ENCODE measurements around the gene SLC30A4. TPM values are rescaled to one million over a fixed set of nuclear protein-coding genes. Genes with fewer than 3 reads are reported as not detected.

Gene SLC30A4
- total and polyA plus RNA-seq, 2 donors (not counting 1 experiment from before 2014, with no cell fraction given), result 6.7 to 9.1 TPM

DNA sequence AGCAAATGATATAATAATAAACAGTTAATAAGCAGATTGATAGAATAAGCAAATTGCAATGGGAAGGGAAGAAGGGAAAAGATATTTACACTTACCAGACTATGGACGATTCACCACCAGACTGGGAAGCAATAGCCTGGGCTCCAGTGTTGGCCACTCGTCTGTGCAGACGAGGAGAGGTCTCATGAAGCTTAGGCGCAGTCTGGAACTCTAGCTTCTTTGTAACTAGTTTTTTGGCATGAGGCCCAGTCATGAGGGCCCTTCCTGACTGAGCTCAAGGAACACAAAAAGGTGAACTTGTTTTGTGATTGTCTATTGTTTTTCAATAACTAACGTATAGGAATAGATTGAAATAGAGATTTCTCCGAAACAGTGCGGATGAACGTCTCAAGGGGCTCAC lies 80.9 kb downstream of the SLC30A4 start:
- DNase-seq (no peak), ATAC-seq (ENCODE audit: low read depth) (no peak)
- H3K9me3 Mint-ChIP-seq (ENCODE audit: insufficient read depth), result no peaks in the 10 kb centered on the region
- H3K27me3 ChIP-seq (replicated peaks in 1 of 4; ENCODE audit: control extremely low read depth in 1 of 4, control insufficient read depth in 3 of 4, insufficient read depth in 4 of 4, low read length in 3 of 4), result peaks cover 0 to 6% (median 0%) of the 10 kb centered on the region in 4 experiments
- H4K20me1 ChIP-seq (ENCODE audit: control insufficient read depth, insufficient read depth, low read length, poor library complexity, severe bottlenecking), result no peaks in the 10 kb centered on the region
- CTCF ChIA-PET, result interaction anchor here (0.8 to 3.1 kb wide), 3 partner anchors 9 to 302 kb away, joined by 3 to 15 read pairs (median 3); no protein-coding TSS in a partner anchor
- POLR2A ChIA-PET, result no interaction called here
- no peaks in the 10 kb centered on the region for H3K79me2 ChIP-seq (ENCODE audit: control insufficient read depth, insufficient read depth, low read length)
- TF ChIP-seq, protein P1, sequence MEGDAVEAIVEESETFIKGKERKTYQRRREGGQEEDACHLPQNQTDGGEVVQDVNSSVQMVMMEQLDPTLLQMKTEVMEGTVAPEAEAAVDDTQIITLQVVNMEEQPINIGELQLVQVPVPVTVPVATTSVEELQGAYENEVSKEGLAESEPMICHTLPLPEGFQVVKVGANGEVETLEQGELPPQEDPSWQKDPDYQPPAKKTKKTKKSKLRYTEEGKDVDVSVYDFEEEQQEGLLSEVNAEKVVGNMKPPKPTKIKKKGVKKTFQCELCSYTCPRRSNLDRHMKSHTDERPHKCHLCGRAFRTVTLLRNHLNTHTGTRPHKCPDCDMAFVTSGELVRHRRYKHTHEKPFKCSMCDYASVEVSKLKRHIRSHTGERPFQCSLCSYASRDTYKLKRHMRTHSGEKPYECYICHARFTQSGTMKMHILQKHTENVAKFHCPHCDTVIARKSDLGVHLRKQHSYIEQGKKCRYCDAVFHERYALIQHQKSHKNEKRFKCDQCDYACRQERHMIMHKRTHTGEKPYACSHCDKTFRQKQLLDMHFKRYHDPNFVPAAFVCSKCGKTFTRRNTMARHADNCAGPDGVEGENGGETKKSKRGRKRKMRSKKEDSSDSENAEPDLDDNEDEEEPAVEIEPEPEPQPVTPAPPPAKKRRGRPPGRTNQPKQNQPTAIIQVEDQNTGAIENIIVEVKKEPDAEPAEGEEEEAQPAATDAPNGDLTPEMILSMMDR (IDR thresholded peaks at IDR 0.05), result no peak
- no peak for TF ChIP-seq EZH2 (IDR thresholded peaks at IDR 0.05; ENCODE audit: borderline replicate concordance, insufficient read depth, low read depth, low read length, poor library complexity, severe bottlenecking)
- no peak overlapping the region for H3K4me2 ChIP-seq (replicated peaks; ENCODE audit: low read depth, low read length, poor library complexity, severe bottlenecking)
- no peaks in the 10 kb centered on the region for H3K4me1 ChIP-seq (ENCODE audit: control insufficient read depth in 2 of 2, insufficient read depth in 2 of 2, low read length in 2 of 2)
- intact Hi-C loops (cut with micrococcal nuclease), result no loop called here
- no peak overlapping the region for H3K27ac Mint-ChIP-seq
- H2AFZ ChIP-seq (ENCODE audit: insufficient read depth, low read depth, low read length, poor library complexity, severe bottlenecking), result no peak overlapping the region
- no peaks in the 10 kb centered on the region for H3K9me3 ChIP-seq (ENCODE audit: control extremely low read depth in 1 of 3, control insufficient read depth in 2 of 3, insufficient read depth in 1 of 3, low read length in 2 of 3)
- no peak overlapping the region for H3K4me3 ChIP-seq (ENCODE audit: control extremely low read depth in 1 of 5, extremely low read depth in 1 of 5, insufficient read depth in 1 of 5, low read depth in 2 of 5, low read length in 4 of 5)
- H3K9ac ChIP-seq (ENCODE audit: low read length), result no peak overlapping the region
- H3K27ac ChIP-seq (ENCODE audit: low read length in 2 of 2), result no peak overlapping the region
- peaks cover 4% of the 10 kb centered on the region for H3K27me3 Mint-ChIP-seq
- 71% methylated on average over 4 of the region's 8 CpGs for WGBS (ENCODE audit: insufficient coverage)
- no peak overlapping the region for H3K4me3 Mint-ChIP-seq
- H3K4me1 Mint-ChIP-seq, result no peaks in the 10 kb centered on the region
- H3K36me3 ChIP-seq (replicated peaks in 1 of 2; ENCODE audit: control extremely low read depth in 1 of 2, control insufficient read depth in 1 of 2, extremely low read depth in 1 of 2, insufficient read depth in 2 of 2, low read length in 1 of 2), result no peaks in the 10 kb centered on the region

DNA sequence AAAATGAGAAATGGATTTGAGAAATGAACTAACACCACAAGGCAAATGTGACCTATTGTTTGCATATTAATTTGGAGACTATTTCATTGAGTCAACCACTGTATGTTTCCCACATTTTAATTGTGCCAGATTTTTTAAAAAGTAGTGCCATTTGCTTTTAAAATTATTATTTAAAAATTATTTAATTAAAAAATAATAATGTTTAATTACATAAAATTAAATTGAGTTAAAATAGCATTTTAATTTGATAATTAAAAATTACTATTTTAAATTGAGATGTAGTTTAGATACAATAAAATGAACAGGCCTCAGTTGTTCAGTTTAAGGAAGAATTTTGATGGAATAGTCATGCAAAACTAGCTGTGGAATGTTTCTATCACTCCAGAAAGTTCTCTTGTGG lies 81.5 kb downstream of the SLC30A4 start:
- Mint-ChIP-seq H3K4me3 (no peak overlapping the region), H3K27ac (no peak overlapping the region), H3K27me3 (peaks cover 4% of the 10 kb centered on the region), H3K9me3 (ENCODE audit: insufficient read depth) (no peaks in the 10 kb centered on the region), H3K4me1 (no peaks in the 10 kb centered on the region)
- TF ChIP-seq, protein P1 (IDR thresholded peaks at IDR 0.05), result no peak
- TF ChIP-seq EZH2 (IDR thresholded peaks at IDR 0.05; ENCODE audit: borderline replicate concordance, insufficient read depth, low read depth, low read length, poor library complexity, severe bottlenecking), result no peak
- no peaks in the 10 kb centered on the region for H3K9me3 ChIP-seq (ENCODE audit: control extremely low read depth in 1 of 3, control insufficient read depth in 2 of 3, insufficient read depth in 1 of 3, low read length in 2 of 3)
- intact Hi-C loops (cut with micrococcal nuclease), result no loop called here
- ChIA-PET POLR2A (no interaction called here), CTCF (interaction anchor here (3.1 kb wide), 1 partner anchor 12 kb away, joined by 15 read pairs; no protein-coding TSS in a partner anchor)
- no peak for ATAC-seq (ENCODE audit: low read depth)
- H3K4me1 ChIP-seq (ENCODE audit: control insufficient read depth in 2 of 2, insufficient read depth in 2 of 2, low read length in 2 of 2), result no peaks in the 10 kb centered on the region
- H3K79me2 ChIP-seq (ENCODE audit: control insufficient read depth, insufficient read depth, low read length), result no peaks in the 10 kb centered on the region
- no peak overlapping the region for H3K4me3 ChIP-seq (ENCODE audit: control extremely low read depth in 1 of 5, extremely low read depth in 1 of 5, insufficient read depth in 1 of 5, low read depth in 2 of 5, low read length in 4 of 5)
- H3K27ac ChIP-seq (ENCODE audit: low read length in 2 of 2), result no peak overlapping the region
- H2AFZ ChIP-seq (ENCODE audit: insufficient read depth, low read depth, low read length, poor library complexity, severe bottlenecking), result no peak overlapping the region
- H3K9ac ChIP-seq (ENCODE audit: low read length), result no peak overlapping the region
- no peaks in the 10 kb centered on the region for H3K36me3 ChIP-seq (replicated peaks in 1 of 2; ENCODE audit: control extremely low read depth in 1 of 2, control insufficient read depth in 1 of 2, extremely low read depth in 1 of 2, insufficient read depth in 2 of 2, low read length in 1 of 2)
- H4K20me1 ChIP-seq (ENCODE audit: control insufficient read depth, insufficient read depth, low read length, poor library complexity, severe bottlenecking), result no peaks in the 10 kb centered on the region
- peaks cover 0 to 6% (median 0%) of the 10 kb centered on the region in 4 experiments for H3K27me3 ChIP-seq (replicated peaks in 1 of 4; ENCODE audit: control extremely low read depth in 1 of 4, control insufficient read depth in 3 of 4, insufficient read depth in 4 of 4, low read length in 3 of 4)
- no peak for DNase-seq
- H3K4me2 ChIP-seq (replicated peaks; ENCODE audit: low read depth, low read length, poor library complexity, severe bottlenecking), result no peak overlapping the region

Data from B cell (primary cell).